NCI-H146 treated with DMSO at 0.1 percent for 48 hours (cell line): ENCODE results near the gene UNKL.

ENCODE experiments used
- DNase-seq: peaks from one replicate; lab custom pipeline; 2025; ENCODE audit not compliant: unreplicated experiment; lab: John Stamatoyannopoulos, UW

UNKL gene, protein sequence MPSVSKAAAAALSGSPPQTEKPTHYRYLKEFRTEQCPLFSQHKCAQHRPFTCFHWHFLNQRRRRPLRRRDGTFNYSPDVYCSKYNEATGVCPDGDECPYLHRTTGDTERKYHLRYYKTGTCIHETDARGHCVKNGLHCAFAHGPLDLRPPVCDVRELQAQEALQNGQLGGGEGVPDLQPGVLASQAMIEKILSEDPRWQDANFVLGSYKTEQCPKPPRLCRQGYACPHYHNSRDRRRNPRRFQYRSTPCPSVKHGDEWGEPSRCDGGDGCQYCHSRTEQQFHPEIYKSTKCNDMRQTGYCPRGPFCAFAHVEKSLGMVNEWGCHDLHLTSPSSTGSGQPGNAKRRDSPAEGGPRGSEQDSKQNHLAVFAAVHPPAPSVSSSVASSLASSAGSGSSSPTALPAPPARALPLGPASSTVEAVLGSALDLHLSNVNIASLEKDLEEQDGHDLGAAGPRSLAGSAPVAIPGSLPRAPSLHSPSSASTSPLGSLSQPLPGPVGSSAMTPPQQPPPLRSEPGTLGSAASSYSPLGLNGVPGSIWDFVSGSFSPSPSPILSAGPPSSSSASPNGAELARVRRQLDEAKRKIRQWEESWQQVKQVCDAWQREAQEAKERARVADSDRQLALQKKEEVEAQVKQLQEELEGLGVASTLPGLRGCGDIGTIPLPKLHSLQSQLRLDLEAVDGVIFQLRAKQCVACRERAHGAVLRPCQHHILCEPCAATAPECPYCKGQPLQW

DNA sequence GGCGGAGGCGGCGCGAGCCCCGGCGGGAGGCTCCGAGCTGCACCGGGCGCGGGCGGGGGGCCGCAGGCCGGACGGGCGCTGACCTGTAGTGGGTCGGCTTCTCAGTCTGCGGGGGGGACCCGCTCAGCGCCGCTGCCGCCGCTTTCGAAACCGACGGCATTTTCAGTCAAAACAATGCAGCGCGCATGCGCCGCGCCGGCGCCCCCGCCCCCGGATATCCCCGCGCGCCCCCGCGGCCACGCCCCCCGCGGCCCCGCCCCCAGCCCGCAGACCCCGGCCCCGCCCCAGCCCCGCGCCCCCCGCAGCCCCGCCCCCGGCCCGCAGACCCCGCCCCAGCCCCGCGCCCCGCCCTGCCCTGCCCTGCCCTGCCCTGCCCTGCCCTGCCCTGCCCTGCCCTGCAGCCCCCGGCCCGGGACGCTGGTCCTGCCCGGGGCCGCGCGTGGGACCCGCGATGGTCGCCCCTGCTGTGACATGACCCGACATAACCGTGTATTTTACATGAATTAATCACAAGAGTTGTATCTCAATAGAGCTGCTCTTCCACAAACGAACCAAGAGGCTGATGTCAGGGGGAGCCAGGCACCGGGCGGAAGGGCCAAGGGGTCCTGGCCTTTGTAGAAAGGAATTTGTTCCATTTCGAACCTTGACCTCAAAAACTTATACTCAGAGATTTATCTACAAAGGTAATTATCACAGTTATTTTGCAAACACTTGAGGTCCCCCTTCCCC lies at the start of gene UNKL:
Gene UNKL (minus strand): TSS at position 173 of the 729 bp plus-strand sequence. CDS start 13 bp downstream, at position 160.
- peak; percentile 8 for DNase-seq

DNA sequence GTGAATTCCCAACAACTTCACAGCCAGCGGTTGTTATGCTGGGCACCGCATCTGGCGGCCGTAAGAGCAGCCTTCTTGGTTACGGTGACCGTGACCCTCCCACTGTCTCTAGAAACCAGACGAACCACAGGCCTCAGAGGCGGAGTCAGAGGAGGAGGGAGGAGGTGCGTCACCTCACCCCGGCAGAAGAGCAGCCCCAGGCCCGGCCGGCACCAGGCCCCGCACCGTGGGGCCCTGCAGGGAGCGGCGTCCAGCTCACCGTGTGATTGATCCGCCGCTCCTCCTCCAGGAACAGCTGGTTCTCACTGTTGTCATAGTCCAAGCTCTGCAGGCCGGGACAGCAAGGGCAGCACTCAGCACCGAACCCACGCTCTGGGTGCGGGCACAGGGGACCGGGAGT lies 46.6 kb upstream of the UNKL start:
- DNase-seq, result no peak

DNA sequence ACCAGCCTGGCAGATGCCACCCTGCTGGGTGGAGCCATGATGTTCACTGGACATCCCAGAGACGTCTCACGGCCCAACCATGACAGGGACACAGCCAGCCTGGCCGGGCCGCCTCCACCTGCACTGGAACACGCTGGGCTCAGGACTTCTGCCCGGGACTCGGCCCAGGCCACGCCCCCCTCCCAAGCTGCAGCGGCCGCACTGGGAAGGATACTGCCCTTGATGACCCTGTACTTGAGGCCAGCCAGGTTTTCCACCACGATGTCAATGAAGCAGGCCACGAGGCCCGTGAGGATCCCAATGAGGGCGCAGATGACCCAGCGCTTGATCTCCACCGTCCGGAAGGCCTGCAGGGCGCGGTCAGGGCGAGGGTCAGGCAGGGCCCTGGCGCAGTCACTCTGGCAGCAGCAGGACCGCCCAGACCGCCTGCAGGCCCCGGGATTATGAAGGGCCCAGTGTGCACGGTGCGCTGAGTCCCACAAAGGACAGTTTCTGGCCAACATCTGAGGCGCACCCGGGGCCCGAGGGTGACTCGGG lies 46.2 kb upstream of the UNKL start:
- DNase-seq, result no peak

DNA sequence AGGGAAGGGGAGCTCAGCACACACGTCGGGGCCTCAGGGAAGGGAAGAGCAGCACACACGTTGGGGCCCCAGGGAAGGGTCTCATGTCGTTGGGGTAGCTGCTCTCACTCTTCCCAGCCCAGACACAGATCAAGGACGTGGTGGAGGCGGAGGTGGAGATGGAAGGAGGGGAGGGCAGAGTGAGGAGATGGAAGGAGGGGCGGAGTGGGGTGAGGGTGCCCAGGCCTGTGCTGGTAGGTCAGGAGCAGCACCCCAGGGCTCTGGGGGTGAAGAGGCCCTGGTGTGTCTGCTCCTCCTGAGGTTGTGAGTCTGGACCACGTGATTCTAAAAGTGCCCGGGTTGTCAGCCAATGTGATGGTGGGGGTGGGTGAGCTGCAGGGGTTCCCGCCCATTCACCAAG lies 45.5 kb upstream of the UNKL start:
- DNase-seq, result no peak

DNA sequence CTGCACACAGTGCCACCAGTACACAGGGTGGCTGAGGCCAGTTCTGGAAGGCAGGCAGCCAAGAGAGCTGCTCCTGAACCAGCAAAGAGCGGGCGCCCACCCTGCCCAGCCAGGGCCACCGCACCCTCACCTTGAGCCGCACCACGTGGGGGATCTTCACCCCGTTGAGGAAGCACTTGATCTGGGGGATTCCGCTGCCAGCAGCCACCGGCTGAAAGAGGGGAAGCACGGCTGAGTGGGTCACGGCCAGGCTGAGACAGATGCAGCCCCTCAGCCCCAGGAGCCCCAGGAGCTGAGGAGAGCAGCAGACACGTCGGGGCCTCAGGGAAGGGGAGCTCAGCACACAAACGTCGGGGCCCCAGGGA lies 44.5 kb upstream of the UNKL start:
- DNase-seq, result no peak

DNA sequence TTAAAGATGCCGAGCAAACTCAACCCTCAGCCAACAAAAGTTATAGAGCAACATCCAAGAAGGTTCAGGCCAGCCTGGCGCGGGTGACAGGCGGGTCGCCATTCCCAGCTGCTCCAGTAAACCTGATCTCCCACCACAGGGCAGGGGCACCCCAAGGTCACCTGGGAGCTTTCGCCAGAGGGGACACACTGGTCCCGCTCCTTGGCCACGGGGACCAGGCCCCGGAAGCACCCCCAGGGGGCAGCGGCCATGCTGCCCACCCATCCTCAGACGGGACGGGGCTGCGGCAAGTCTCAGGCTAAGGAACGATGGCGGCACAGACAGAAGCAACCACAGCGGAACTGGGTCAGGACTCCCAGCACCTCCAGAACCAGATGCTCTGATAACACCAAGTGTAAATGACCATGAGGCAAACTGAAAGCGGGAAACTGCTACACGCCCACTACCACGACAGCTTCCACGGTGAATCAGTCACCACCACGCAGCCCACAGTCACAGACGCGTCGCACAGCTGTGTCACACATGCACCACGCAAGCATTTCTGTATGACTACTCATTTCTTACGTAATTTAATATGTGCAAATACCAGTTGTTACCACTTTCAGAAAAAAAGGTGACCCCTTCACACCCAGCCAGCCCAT lies 44.0 kb upstream of the UNKL start:
- no peak for DNase-seq

DNA sequence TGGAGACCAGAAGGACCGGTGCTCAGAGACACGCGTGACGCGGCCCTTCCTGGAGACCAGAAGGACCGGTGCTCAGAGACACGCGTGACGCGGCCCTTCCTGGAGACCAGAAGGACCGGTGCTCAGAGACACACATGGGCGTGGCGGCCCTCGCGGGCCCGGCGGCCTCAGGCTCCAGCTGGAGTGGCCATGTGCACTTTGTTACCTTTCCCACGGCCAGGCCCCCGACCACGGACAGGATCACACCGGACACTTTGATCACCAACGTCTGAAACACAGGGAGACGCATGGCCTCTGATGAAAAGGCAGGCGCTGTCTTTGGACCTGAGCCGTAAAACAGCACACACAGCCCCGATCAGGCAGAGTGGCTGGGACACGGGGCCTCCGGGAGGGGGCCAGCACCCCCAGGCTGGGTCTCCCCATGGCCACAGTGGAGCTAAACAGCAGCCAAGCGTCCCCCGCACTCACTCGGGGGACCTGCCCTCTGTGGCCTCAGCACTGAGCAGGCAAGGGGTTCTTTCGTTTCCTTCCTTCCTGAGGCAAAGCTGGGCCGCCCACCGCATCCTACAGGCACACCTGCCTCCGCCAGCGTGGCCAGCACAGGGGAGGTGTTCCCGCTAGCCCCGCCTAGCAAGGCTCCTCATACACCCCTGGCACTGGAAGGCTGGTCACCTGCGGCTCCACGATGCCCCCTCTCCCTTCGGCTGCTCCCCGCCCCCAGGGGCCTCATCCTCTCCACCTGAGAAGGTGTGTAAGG lies 43.2 kb upstream of the UNKL start:
- no peak for DNase-seq

DNA sequence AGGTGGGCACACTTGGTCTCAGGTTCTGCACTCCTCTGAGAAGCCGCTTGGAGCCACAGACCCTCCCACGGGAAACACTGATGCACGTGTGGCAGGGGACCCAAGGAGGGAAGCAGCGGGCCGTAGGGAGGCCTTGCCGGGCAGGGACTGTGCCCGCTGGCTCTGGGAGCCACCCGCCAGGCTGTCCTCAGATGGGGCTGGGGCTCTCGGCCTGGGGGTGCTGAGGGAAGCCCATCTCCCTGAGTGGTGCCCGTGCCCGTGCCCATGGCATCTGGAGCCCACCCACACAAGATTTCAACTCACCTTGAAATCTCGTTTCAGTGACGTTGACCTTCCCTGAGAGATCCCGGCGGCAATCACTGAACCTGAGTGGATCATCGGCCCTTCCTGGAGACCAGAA lies 42.4 kb upstream of the UNKL start:
- no peak for DNase-seq

DNA sequence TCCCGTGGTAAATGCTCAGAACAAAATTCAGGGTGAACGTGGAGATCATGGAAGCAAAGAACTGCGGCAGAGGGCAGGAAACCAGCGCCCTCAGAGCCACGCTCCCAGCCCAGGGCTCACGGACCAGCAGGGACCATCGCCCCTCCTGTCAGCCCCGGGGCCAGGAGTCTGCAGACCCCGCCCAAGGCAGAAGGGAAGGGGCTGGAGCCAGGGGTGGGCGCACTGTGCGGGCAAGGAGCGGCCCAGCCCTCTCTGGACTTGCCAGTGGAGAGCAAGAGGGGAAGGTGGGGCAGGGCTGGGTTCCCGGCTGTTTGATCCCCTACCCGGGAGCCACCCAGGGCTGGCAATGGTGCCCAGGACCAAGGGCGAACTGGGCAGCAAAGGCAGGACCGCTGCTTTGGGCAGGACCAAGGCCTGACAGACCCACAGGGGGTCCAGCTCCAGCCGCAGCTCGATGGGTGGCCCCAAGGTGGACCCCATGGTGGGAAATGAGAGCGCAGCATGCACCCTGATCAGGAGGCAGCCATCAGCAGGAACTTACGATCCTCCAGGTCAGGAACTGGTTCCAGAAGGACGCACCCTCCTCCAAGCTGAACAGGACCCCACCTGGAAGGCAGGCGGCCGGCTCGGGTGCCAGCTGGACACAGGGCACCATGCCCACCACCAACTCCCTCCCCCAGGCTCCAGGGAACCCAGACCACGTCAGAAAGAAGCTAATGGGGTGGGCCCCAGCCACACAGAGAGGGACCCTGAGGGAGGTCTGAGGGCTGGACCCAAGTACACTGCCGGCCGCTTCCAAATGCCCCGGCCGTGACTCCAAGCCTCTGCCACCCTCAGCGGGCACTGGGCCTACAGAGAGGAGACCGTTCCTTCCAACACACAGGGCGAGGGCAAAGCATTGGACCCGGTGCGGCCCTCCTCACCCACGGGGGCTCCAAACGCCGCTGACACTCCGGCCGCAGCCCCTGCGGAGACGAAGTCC lies 41.0 kb upstream of the UNKL start:
- no peak for DNase-seq

DNA sequence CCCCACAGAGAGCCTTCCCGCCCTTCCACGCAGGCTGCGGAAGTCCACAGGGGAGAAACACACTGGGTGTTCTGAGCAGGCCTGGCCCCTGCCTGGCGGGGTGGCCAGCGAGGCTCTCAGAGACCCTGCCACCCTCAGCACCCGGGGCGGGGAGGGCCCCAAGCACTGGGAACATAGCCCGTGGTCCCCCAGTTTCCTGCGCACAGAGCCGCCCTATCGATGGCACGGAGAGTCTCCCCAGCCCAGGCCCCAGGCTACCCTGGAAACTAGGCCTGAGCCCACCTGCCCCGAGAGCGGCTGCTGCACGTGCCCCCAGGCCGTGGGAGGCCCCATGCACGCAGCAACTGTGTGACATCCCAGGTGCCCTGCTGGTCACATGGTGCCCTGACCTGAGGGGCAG lies 40.1 kb upstream of the UNKL start:
- no peak for DNase-seq

DNA sequence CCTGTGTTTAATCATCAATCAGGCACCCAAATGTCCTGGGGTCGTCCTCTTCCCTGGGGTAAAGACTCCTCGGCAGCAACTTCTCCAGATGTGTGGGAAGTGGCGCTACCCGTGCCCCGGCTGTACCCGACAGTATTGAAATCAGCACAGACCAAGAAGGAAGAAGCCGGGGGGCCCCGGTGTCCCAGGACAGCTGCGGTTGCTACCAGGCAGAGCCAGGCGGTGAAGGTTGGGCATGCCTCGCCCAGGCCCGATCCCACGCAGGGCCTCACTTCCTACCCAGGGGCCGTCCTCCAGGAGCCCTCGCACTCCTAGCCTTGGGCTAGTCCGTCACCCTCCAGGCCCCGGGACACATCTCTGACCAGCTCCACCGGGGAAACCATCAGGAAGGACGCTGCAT lies 38.8 kb upstream of the UNKL start:
- DNase-seq, result no peak

DNA sequence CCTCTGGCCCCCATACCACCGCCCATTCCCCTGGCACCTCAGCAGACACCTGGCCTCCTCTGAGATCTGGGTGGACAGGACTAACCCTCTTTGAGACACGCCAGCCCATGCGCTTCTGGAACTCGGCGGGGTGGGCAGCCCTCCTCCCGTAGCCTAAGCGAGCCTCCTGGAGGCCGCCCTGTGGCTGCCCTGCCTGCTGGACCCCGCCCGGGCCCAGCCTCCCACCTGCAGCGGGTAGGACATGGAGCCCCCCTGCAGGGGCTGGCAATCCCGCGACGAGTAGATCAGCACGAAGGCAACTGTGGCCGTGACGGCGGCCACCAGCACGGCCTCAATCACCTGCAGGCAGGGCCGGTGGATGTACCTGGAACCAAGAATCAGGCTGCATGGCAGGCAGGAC lies 38.0 kb upstream of the UNKL start:
- no peak for DNase-seq

DNA sequence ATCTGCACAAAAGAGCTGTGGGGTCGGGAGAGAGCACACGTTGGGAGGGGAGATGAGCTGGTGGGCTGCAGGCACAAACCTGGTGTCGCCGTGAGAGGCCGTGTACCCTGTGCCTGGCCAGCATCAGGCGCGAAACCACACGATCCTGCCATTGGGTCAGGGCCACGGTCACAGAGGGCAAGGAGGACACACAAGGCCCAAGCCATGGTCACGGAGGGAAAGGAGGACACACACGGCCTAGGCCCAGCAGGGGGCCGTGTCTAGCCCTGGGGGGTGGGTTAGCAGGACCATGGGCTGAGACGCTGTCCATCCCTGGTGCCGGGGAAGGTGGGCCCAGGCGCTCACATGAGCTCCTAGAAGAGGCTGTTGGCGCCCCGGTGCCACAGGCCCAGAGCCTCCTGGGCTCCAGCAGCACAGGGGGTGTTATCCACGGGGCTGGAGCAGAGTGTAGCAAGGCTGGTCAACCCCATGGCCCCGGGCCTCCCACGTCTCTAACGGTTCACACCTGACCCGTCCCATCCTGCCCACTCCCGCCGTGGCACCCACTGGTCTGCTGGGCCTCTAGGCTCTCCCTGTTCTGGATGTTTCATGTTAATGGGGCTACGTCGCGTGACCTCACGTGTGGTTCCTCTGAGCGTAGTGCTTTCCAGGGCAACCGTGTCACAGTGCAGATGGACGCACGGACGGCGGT lies 37.3 kb upstream of the UNKL start:
- no peak for DNase-seq

DNA sequence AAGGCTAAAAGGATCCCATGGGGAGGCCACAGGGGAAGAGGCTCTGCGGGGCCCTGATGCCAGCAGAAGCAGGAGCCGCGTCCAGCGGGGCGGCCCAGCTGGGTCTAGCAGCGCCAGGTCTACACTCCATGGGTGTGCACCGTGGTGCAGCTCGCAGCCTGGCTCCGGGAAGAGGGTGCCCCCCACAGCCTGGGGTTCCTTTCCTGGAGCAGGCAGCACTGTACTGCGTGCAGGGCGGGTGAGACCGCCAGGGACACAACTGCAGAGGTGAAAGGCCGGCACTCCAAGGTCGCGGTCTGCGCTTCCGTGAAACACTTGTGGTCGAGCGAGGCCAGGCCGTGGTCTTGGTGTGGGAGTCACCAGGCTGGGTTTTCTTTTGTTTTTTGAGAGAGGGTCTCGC lies 36.3 kb upstream of the UNKL start:
- no peak for DNase-seq

DNA sequence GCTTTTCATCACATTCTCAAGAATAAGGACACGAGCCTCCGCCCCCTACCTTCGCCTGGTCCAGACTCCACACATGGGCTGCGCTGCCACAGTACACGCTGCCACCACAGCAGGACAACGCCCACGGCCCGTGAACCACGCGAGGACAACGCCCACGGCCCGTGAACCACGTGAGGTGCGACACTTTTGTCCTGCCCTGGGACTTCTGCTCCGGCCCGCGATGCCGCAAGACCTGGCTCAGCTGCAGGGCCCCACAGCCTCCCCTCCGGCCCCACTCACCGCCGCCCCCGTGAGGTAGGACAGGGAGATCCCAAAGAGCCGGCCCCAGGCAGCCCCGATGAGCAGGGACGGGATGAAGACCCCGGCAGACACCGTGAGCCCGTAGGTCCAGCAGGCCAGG lies 35.7 kb upstream of the UNKL start:
- DNase-seq, result no peak

DNA sequence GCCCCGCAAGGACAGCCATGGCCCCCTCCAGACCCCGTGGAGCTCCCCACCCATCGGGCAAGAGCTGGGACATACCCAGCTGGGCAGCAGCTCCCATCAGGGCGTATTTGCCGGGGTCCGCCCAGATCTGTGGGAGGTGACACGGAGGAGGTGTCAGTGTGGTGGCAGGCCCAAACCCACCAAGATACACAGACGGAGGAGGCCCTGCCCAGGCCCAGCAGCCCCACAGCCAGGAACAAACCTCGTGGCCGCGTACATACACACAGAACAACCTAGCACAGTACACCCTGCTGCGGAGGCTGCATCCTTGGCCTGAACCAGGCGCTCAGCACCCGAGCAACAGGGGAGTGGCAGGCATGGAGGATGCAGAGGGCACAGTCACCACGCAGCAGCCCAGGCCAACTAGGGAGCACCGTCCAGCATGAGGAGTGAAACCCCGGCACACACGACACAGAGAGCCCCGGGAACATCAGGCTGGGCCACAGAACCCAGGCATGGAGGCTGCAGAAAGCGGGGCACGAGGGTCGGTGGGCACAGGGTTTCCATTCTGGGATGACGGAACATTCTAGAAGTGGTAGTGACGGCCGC lies 34.8 kb upstream of the UNKL start:
- no peak for DNase-seq

DNA sequence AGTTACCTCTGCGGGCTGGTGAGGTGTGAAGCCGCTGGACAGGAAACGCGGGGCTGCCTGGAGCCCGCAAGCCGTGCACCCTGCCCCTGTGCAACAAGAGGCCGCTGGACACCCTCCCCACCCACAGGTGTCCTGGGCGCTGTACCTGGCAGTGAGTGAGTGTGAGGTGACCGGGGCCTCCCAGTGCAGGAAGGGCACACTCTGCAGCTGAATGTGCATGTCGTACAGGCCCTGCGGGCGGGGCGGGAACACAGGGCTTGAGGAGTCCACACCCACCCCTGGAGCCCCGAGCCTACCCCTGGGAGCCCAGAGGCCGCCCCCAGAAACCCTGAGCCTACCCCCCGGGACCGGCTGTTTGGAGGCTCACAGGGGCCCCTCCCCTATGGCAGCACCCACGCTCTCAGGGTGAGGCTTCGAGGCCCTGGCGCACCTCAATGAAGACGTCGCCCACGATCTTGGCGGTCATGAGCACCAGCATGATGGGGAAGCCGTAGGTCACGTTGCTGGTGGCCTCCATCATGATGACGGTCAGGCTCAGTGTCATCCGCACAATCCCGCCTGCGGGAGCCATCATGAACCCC lies 34.1 kb upstream of the UNKL start:
- no peak for DNase-seq

DNA sequence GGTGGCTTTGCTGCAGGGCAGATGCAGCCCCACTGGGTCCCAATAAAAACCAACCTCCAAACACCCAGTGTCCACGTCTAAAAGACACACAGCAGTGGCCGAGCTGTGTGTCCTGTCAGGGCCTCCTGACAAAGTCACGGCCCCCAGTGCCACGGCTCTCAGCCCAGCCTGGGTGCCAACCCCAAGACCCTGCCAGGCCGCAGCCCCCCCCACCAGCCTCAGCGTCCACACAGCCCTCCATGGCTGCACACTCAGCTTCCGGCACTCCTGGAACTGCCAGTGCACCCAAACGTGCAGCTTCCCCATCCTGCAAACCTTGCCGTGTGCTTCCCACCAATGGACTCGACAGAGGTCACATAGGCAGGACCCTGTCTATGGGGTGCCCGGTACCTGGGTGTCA lies 33.5 kb upstream of the UNKL start:
- no peak for DNase-seq
